HepG2 (cell line): Measurements from ENCODE around the gene ZBTB7C. TPM values are rescaled to one million over a fixed set of nuclear protein-coding genes. Genes with fewer than 3 reads are reported as not detected.

Experiments used
- ATAC-seq: fragments of 200-7000 bp; cut with Tn5 transposase; 3 replicates; pipeline ENCODE4 v1.9.1; 2020; ENCODE audit warnings: mild to moderate bottlenecking, moderate library complexity
- BruUV-seq: library from RNA; stranded (reverse); fragments of 400-500 nt; replicated peaks from 2 replicates; lab custom pipeline; 2021; lab: Mats Ljungman, UMichigan
- CTCF ChIA-PET: fragments of 300-600 bp; formaldehyde crosslinking; extraction: SDS; loops from one replicate; lab custom pipeline; 2021; ENCODE audit warnings: low total read pairs, inconsistent platforms, low intra/inter-chr PET ratio; lab: Yijun Ruan, JAX
- POLR2A ChIA-PET: fragments of 350-600 bp; sonication (Branson Sonifier 250); formaldehyde crosslinking; loops from one replicate; lab custom pipeline; 2020; ENCODE audit warnings: antibody characterized with exemption, inconsistent platforms; lab: Yijun Ruan, JAX
- DNase-seq: peaks from one replicate; pipeline ENCODE4 v3.0.0-alpha.2; 2015; ENCODE audit warnings: low spot score
- FAIRE-seq: peaks from 3 replicates; lab custom pipeline; 2011; peaks lifted over from hg19 to GRCh38; lab: Jason Lieb, UNC
- H2AFZ ChIP-seq: one replicate; pipeline ENCODE4 v1.6.1; 2011; ENCODE audit warnings: low read length, inconsistent platforms
- H3K27ac ChIP-seq: fragments of 300-600 bp; 3 replicates; pipeline ENCODE4 v1.8.0; 2011; ENCODE audit warnings: mixed run types, mild to moderate bottlenecking, mixed read lengths, low read length, inconsistent platforms; ENCODE audit not compliant: insufficient read depth; ENCODE audit errors: extremely low read length
- H3K27me3 ChIP-seq, 2 experiments: fragments of 200-600 bp in 1 of 2; 2 replicates in 1 of 2; 3 replicates in 1 of 2; pipeline versions ENCODE4 v1.6.0 to v1.8.0; 2011; ENCODE audit warnings: low read length in 2 of 2, mild to moderate bottlenecking in 2 of 2, moderate library complexity in 2 of 2, inconsistent platforms in 1 of 2; ENCODE audit not compliant: insufficient read depth in 2 of 2, control insufficient read depth in 1 of 2
- H3K36me3 ChIP-seq, 2 experiments: fragments of 200-600 bp in 1 of 2; replicated peaks in 1 of 2; 2 replicates in 1 of 2; 3 replicates in 1 of 2; pipeline versions ENCODE4 v1.5.1 to v1.8.0; 2011; ENCODE audit warnings: low read length in 2 of 2, inconsistent platforms in 1 of 2; ENCODE audit not compliant: insufficient read depth in 2 of 2, control insufficient read depth in 1 of 2
- H3K4me1 ChIP-seq: 2 replicates; pipeline ENCODE4 v1.5.1; 2012; ENCODE audit warnings: low read length, inconsistent platforms; ENCODE audit not compliant: insufficient read depth
- H3K4me2 ChIP-seq: 2 replicates; pipeline ENCODE4 v1.6.0; 2011; ENCODE audit warnings: low read depth, low read length, inconsistent platforms
- H3K4me3 ChIP-seq, 3 experiments: fragments of 200-600 bp in 1 of 3; sonication (generic), shearing (Covaris generic) in 1 of 3; replicated peaks in 1 of 3; 2 replicates each; pipeline ENCODE4 v1.5.1; 2011 to 2016; ENCODE audit warnings: low read length in 3 of 3, inconsistent platforms in 2 of 3, low read depth in 2 of 3, mild to moderate bottlenecking in 2 of 3, control low read depth in 1 of 3, mixed read lengths in 1 of 3; ENCODE audit not compliant: insufficient read depth in 1 of 3
- H3K79me2 ChIP-seq: one replicate; pipeline ENCODE4 v1.6.1; 2011; ENCODE audit warnings: low read length, inconsistent platforms; ENCODE audit not compliant: insufficient read depth
- H3K9ac ChIP-seq: 2 replicates; pipeline ENCODE4 v1.6.0; 2011; ENCODE audit warnings: mild to moderate bottlenecking, low read depth, low read length, inconsistent platforms; ENCODE audit not compliant: insufficient read depth
- H3K9me3 ChIP-seq: 2 replicates; pipeline ENCODE4 v1.5.1; 2012; ENCODE audit warnings: mild to moderate bottlenecking, low read length
- H4K20me1 ChIP-seq: 2 replicates; pipeline ENCODE4 v1.6.0; 2011; ENCODE audit warnings: inconsistent platforms, mild to moderate bottlenecking, low read length, moderate library complexity; ENCODE audit not compliant: insufficient read depth
- GATAD1 ChIP-seq: IDR thresholded peaks from 2 replicates; pipeline ENCODE4 v1.6.1; 2016; ENCODE audit warnings: missing genetic modification reagents, missing compliant biosample characterization
- GRHL1 ChIP-seq: sonication (generic); formaldehyde crosslinking; conservative IDR thresholded peaks from 2 replicates; pipeline ENCODE4 v1.8.0; 2022; ENCODE audit warnings: missing genetic modification reagents
- PCBP1 ChIP-seq: fragments of 200-400 bp; formaldehyde crosslinking; IDR thresholded peaks from 2 replicates; pipeline ENCODE4 v1.6.1; 2017; ENCODE audit warnings: mild to moderate bottlenecking, low read depth, low read length, borderline replicate concordance
- PRPF4 ChIP-seq: fragments of 200-400 bp; formaldehyde crosslinking; IDR thresholded peaks from 2 replicates; pipeline ENCODE4 v1.6.1; 2016; ENCODE audit warnings: low read length, low read depth; ENCODE audit not compliant: poor library complexity, severe bottlenecking
- SP4 ChIP-seq: sonication (generic); formaldehyde crosslinking; IDR thresholded peaks from 2 replicates; pipeline ENCODE4 v1.8.1; 2023; ENCODE audit warnings: mild to moderate bottlenecking, missing genetic modification reagents
- WGBS: methylation state at CpG from one replicate; pipeline ENCODE4 v1.1.6; 2017; ENCODE audit warnings: low lambda C conversion rate; 5-methylcytosine and 5-hydroxymethylcytosine counted together
- in situ Hi-C: cut with HindIII; loops from 2 replicates; pipeline ENCODE4 v1.10.0; 2017; ENCODE audit warnings: low pct_unique_long_range_greater_than_20kb; ENCODE audit not compliant: extremely low pct_ligation_motif_present
- intact Hi-C: fragments of 100-400 bp; cut with micrococcal nuclease; formaldehyde crosslinking; loops from one replicate; pipeline ENCODE4 v1.10.0; 2022; ENCODE audit not compliant: unreplicated experiment
- polyA plus RNA-seq, 8 experiments: library from polyadenylated mRNA; depleted of rRNA in 3 of 8; stranded (reverse) in 7 of 8; unstranded in 1 of 8; fragments of >200 nt; fragmentation: Illumina TruSeq in 4 of 8; extraction: Trizol in 4 of 8; gene quantifications; 2 replicates each; pipeline versions ENCODE4 v1.2.1 to v1.2.3, GENCODE V29; 2011 to 2016; ENCODE audit warnings: low read depth in 4 of 8, missing spikeins in 1 of 8, mixed read lengths in 1 of 8; ENCODE audit not compliant: insufficient read depth in 1 of 8
- total RNA-seq, 5 experiments: library from RNA; depleted of rRNA; stranded (reverse); fragments of >200 nt; fragmentation: Illumina TruSeq; extraction: Trizol; gene quantifications; 2 replicates each; pipeline ENCODE4 v1.2.3, GENCODE V29; 2016; ENCODE audit warnings: low read depth in 1 of 5

The ZBTB7C gene
- total and polyA plus RNA-seq, 2 of the 13 experiments (the other 11 are each of a cell fraction or from before 2014, with no cell fraction given): 0.01 to 0.04 TPM

- no peak overlapping the region for H3K4me2 ChIP-seq
- intact Hi-C loops: no loop called here
- ChIA-PET POLR2A (no interaction called here), CTCF (no interaction called here)
- WGBS: 61% methylated on average over 5 of the region's 5 CpGs
- no TSS peak for BruUV-seq
- ATAC-seq: no peak
- peaks cover 0 to 4% of the 10 kb centered on the region in 2 experiments; a peak in 1 of 5 replicates for H3K27me3 ChIP-seq
- H3K9me3 ChIP-seq: no peaks in the 10 kb centered on the region
- H3K27ac ChIP-seq: no peak overlapping the region
- no peak overlapping the region for H3K9ac ChIP-seq
- H3K36me3 ChIP-seq: no peaks in the 10 kb centered on the region
- no peak for FAIRE-seq
- no peak overlapping the region for H3K4me3 ChIP-seq
- in situ Hi-C loops: no loop called here
- H3K79me2 ChIP-seq: no peaks in the 10 kb centered on the region
- TF ChIP-seq PCBP1: no peak
- TF ChIP-seq SP4: no peak
- TF ChIP-seq PRPF4: no peak
- TF ChIP-seq, all 625 proteins: peak for 0
- no peak for DNase-seq
- Histone ChIP-seq H3K4me1 (no peaks in the 10 kb centered on the region), H4K20me1 (no peaks in the 10 kb centered on the region), H2AFZ (no peak overlapping the region)
These were observed 290.0 kb downstream of the ZBTB7C start for GRCh38 chr18:48119204-48119603.

GRCh38 chr18:48116873-48117630, 292.1 kb downstream of the ZBTB7C start:
- intact Hi-C loops: no loop called here
- H3K9ac ChIP-seq: no peak overlapping the region
- H2AFZ ChIP-seq: no peak overlapping the region
- H3K27ac ChIP-seq: no peak overlapping the region
- no peaks in the 10 kb centered on the region for H4K20me1 ChIP-seq
- no TSS peak for BruUV-seq
- no peaks in the 10 kb centered on the region for H3K79me2 ChIP-seq
- no peaks in the 10 kb centered on the region for H3K27me3 ChIP-seq
- FAIRE-seq: no peak
- ATAC-seq: no peak
- ChIA-PET POLR2A (no interaction called here), CTCF (no interaction called here)
- no peak for DNase-seq
- in situ Hi-C loops: no loop called here
- TF ChIP-seq GATAD1 (CRISPR knock-in tag) (no peak), GRHL1 (CRISPR knock-in tag) (no peak)
- H3K36me3 ChIP-seq: no peaks in the 10 kb centered on the region
- no peaks in the 10 kb centered on the region for H3K4me1 ChIP-seq
- H3K9me3 ChIP-seq: no peaks in the 10 kb centered on the region
- no peak overlapping the region for H3K4me2 ChIP-seq
- no peak overlapping the region for H3K4me3 ChIP-seq
- 16% methylated on average over 9 of the region's 9 CpGs for WGBS
